Measurements from ENCODE around the gene GRIA2. TPM values are rescaled to one million over a fixed set of nuclear protein-coding genes. Genes with fewer than 3 reads are reported as not detected.

The GRIA2 gene
- total and polyA plus RNA-seq, 2 donors (not counting 1 experiment from before 2014, with no cell fraction given), result not detected

GRCh38 chr4:157195374-157195773, 25.2 kb upstream of the GRIA2 start:
- no CpG with 5 or more reads among the region's 2 CpGs for WGBS (ENCODE audit: insufficient coverage)
- H3K27me3 Mint-ChIP-seq, result no peaks in the 10 kb centered on the region

GRCh38 chr4:157196046-157196445, 24.5 kb upstream of the GRIA2 start:
- H3K27me3 ChIP-seq (replicated peaks in 1 of 4; ENCODE audit: control extremely low read depth in 1 of 4, control insufficient read depth in 3 of 4, insufficient read depth in 4 of 4, low read length in 3 of 4), result no peaks in the 10 kb centered on the region
- H3K9ac ChIP-seq (ENCODE audit: low read length), result no peak overlapping the region
- H3K9me3 ChIP-seq (ENCODE audit: control extremely low read depth in 1 of 3, control insufficient read depth in 2 of 3, insufficient read depth in 1 of 3, low read length in 2 of 3), result no peaks in the 10 kb centered on the region
- DNase-seq, result no peak
- H3K4me1 Mint-ChIP-seq, result no peaks in the 10 kb centered on the region
- no peak overlapping the region for H2AFZ ChIP-seq (ENCODE audit: insufficient read depth, low read depth, low read length, poor library complexity, severe bottlenecking)
- CTCF ChIA-PET, result no interaction called here
- H3K36me3 ChIP-seq (replicated peaks in 1 of 2; ENCODE audit: control extremely low read depth in 1 of 2, control insufficient read depth in 1 of 2, extremely low read depth in 1 of 2, insufficient read depth in 2 of 2, low read length in 1 of 2), result no peaks in the 10 kb centered on the region
- POLR2A ChIA-PET, result no interaction called here
- no peak overlapping the region for H3K27ac Mint-ChIP-seq
- H4K20me1 ChIP-seq (ENCODE audit: control insufficient read depth, insufficient read depth, low read length, poor library complexity, severe bottlenecking), result no peaks in the 10 kb centered on the region
- no peak overlapping the region for H3K27ac ChIP-seq (ENCODE audit: low read length in 2 of 2)
- intact Hi-C loops (cut with micrococcal nuclease), result no loop called here
- no peak overlapping the region for H3K4me2 ChIP-seq (replicated peaks; ENCODE audit: low read depth, low read length, poor library complexity, severe bottlenecking)
- H3K4me3 Mint-ChIP-seq, result no peak overlapping the region
- no peak for TF ChIP-seq CTCF (IDR thresholded peaks at IDR 0.05)
- no peak for TF ChIP-seq EZH2 (IDR thresholded peaks at IDR 0.05; ENCODE audit: borderline replicate concordance, insufficient read depth, low read depth, low read length, poor library complexity, severe bottlenecking)
- H3K9me3 Mint-ChIP-seq (ENCODE audit: insufficient read depth), result no peaks in the 10 kb centered on the region
- no peaks in the 10 kb centered on the region for H3K4me1 ChIP-seq (ENCODE audit: control insufficient read depth in 2 of 2, insufficient read depth in 2 of 2, low read length in 2 of 2)
- H3K79me2 ChIP-seq (ENCODE audit: control insufficient read depth, insufficient read depth, low read length), result no peaks in the 10 kb centered on the region
- 100% methylated on average over 1 of the region's 1 CpG for WGBS (ENCODE audit: insufficient coverage)
- no peaks in the 10 kb centered on the region for H3K27me3 Mint-ChIP-seq
- ATAC-seq (ENCODE audit: low read depth), result no peak
- H3K4me3 ChIP-seq (ENCODE audit: control extremely low read depth in 1 of 5, extremely low read depth in 1 of 5, insufficient read depth in 1 of 5, low read depth in 2 of 5, low read length in 4 of 5), result no peak overlapping the region

More at GRCh38 chr4:157195374-157195773, 25.2 kb upstream of the GRIA2 start:
- no peaks in the 10 kb centered on the region for H4K20me1 ChIP-seq (ENCODE audit: control insufficient read depth, insufficient read depth, low read length, poor library complexity, severe bottlenecking)
- H3K27ac ChIP-seq (ENCODE audit: low read length in 2 of 2), result no peak overlapping the region
- H3K27me3 ChIP-seq (replicated peaks in 1 of 4; ENCODE audit: control extremely low read depth in 1 of 4, control insufficient read depth in 3 of 4, insufficient read depth in 4 of 4, low read length in 3 of 4), result no peaks in the 10 kb centered on the region
- H3K27ac Mint-ChIP-seq, result no peak overlapping the region
- H3K4me2 ChIP-seq (replicated peaks; ENCODE audit: low read depth, low read length, poor library complexity, severe bottlenecking), result no peak overlapping the region
- no peak overlapping the region for H3K4me3 Mint-ChIP-seq
- no peaks in the 10 kb centered on the region for H3K79me2 ChIP-seq (ENCODE audit: control insufficient read depth, insufficient read depth, low read length)
- H2AFZ ChIP-seq (ENCODE audit: insufficient read depth, low read depth, low read length, poor library complexity, severe bottlenecking), result no peak overlapping the region
- no peaks in the 10 kb centered on the region for H3K4me1 ChIP-seq (ENCODE audit: control insufficient read depth in 2 of 2, insufficient read depth in 2 of 2, low read length in 2 of 2)
- CTCF ChIA-PET, result no interaction called here
- DNase-seq, result no peak
- no peaks in the 10 kb centered on the region for H3K4me1 Mint-ChIP-seq
- POLR2A ChIA-PET, result no interaction called here
- TF ChIP-seq EZH2 (IDR thresholded peaks at IDR 0.05; ENCODE audit: borderline replicate concordance, insufficient read depth, low read depth, low read length, poor library complexity, severe bottlenecking), result no peak
- TF ChIP-seq CTCF (IDR thresholded peaks at IDR 0.05), result no peak
- H3K9me3 Mint-ChIP-seq (ENCODE audit: insufficient read depth), result no peaks in the 10 kb centered on the region
- no peaks in the 10 kb centered on the region for H3K36me3 ChIP-seq (replicated peaks in 1 of 2; ENCODE audit: control extremely low read depth in 1 of 2, control insufficient read depth in 1 of 2, extremely low read depth in 1 of 2, insufficient read depth in 2 of 2, low read length in 1 of 2)
- no peak for ATAC-seq (ENCODE audit: low read depth)
- H3K9me3 ChIP-seq (ENCODE audit: control extremely low read depth in 1 of 3, control insufficient read depth in 2 of 3, insufficient read depth in 1 of 3, low read length in 2 of 3), result no peaks in the 10 kb centered on the region
- no peak overlapping the region for H3K4me3 ChIP-seq (ENCODE audit: control extremely low read depth in 1 of 5, extremely low read depth in 1 of 5, insufficient read depth in 1 of 5, low read depth in 2 of 5, low read length in 4 of 5)
- no peak overlapping the region for H3K9ac ChIP-seq (ENCODE audit: low read length)
- intact Hi-C loops (cut with micrococcal nuclease), result no loop called here
